Loucy (cell line): ENCODE data around the gene WWTR1.

Experiments used
- H2AFZ ChIP-seq: fragments of 200-600 bp; sonication (generic); 2 replicates; pipeline ENCODE4 v1.6.0; 2016; ENCODE audit warnings: antibody characterized with exemption, mild to moderate bottlenecking, low read length, moderate library complexity
- H3F3A ChIP-seq: fragments of 200-600 bp; 2 replicates; pipeline ENCODE4 v1.6.0; 2016; ENCODE audit warnings: antibody characterized with exemption, low read depth, mild to moderate bottlenecking
- H3K27me3 ChIP-seq: fragments of 200-600 bp; sonication (generic); 2 replicates; pipeline ENCODE4 v1.6.1; 2014; ENCODE audit warnings: low read length, mild to moderate bottlenecking; ENCODE audit not compliant: insufficient read depth, poor library complexity, severe bottlenecking
- H3K36me3 ChIP-seq: fragments of 200-600 bp; sonication (generic); 2 replicates; pipeline ENCODE4 v1.6.1; 2016; ENCODE audit warnings: low read length; ENCODE audit not compliant: insufficient read depth
- H3K4me1 ChIP-seq: fragments of 200-600 bp; sonication (generic); 2 replicates; pipeline ENCODE4 v1.5.1; 2014; ENCODE audit warnings: low read length, mild to moderate bottlenecking; ENCODE audit not compliant: insufficient read depth, poor library complexity, severe bottlenecking
- H3K4me2 ChIP-seq: fragments of 200-600 bp; sonication (generic); 2 replicates; pipeline ENCODE4 v1.6.0; 2014; ENCODE audit warnings: antibody characterized with exemption, low read length, low read depth, mild to moderate bottlenecking; ENCODE audit not compliant: poor library complexity, severe bottlenecking
- H3K4me3 ChIP-seq: fragments of 200-600 bp; sonication (generic); 2 replicates; pipeline ENCODE4 v1.5.1; 2014; ENCODE audit warnings: low read length, mild to moderate bottlenecking, mixed read lengths; ENCODE audit not compliant: poor library complexity, severe bottlenecking
- H3K79me2 ChIP-seq: fragments of 200-600 bp; sonication (generic); 2 replicates; pipeline ENCODE4 v1.6.1; 2014; ENCODE audit warnings: low read length; ENCODE audit not compliant: insufficient read depth
- H3K9ac ChIP-seq: fragments of 200-600 bp; sonication (generic); 2 replicates; pipeline ENCODE4 v1.6.0; 2014; ENCODE audit warnings: mild to moderate bottlenecking, low read depth, low read length, moderate library complexity; ENCODE audit not compliant: poor library complexity, severe bottlenecking
- H3K9me2 ChIP-seq: fragments of 200-600 bp; sonication (generic); replicated peaks from 2 replicates; pipeline ENCODE4 v1.6.1; 2016; ENCODE audit warnings: low read depth, low read length, mixed read lengths
- H3K9me3 ChIP-seq: fragments of 200-600 bp; sonication (generic); 2 replicates; pipeline ENCODE4 v1.6.1; 2014; ENCODE audit warnings: mild to moderate bottlenecking, antibody characterized with exemption, low read length, low read depth; ENCODE audit not compliant: insufficient read depth
- H4K20me1 ChIP-seq: fragments of 200-600 bp; sonication (generic); 2 replicates; pipeline ENCODE4 v1.6.0; 2014; ENCODE audit warnings: antibody characterized with exemption, low read length, mild to moderate bottlenecking; ENCODE audit not compliant: insufficient read depth, poor library complexity, severe bottlenecking
- EZH2phosphoT487 ChIP-seq: fragments of 200-600 bp; IDR thresholded peaks from 2 replicates; pipeline ENCODE4 v1.6.1; 2018; ENCODE audit warnings: antibody characterized with exemption, mild to moderate bottlenecking, moderate library complexity, borderline replicate concordance
- TF ChIP-seq, protein P1 (sequence below): fragments of 200-600 bp; sonication (generic); conservative IDR thresholded peaks from 2 replicates; pipeline ENCODE4 v1.5.1; 2014; ENCODE audit warnings: mild to moderate bottlenecking, antibody characterized with exemption, low read length

WWTR1 gene

DNA sequence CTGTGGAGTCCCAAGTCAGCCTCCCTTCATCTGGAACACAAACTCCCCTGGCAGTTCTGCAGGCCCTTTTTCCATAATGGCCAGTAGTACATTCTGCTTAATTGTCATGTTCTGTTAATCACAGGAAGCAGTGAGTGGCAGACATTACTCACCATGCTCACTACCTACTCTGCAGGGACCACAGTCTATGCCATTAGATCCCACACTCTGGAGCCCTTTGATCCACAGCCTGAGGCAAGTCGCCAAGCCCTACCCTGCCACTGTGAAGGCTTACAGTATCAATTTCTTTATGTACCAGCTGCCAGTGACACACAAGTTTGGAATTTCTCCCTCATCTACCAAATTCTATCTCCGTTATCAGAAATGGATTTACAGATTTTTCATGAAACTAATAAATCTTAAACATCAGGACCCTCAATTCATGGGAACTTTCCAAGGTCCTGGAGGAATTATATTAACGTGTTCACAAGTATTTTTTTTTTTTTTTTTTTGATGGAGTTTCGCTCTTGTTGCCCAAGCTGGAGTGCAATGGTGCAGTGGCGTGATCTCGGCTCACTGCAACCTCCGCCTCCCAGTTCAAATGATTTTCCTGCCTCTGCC, 20.6 kb upstream of the WWTR1 start:
- H3K27me3 ChIP-seq = no peaks in the 10 kb centered on the region
- no peak overlapping the region for H3K4me3 ChIP-seq
- TF ChIP-seq, protein P1, sequence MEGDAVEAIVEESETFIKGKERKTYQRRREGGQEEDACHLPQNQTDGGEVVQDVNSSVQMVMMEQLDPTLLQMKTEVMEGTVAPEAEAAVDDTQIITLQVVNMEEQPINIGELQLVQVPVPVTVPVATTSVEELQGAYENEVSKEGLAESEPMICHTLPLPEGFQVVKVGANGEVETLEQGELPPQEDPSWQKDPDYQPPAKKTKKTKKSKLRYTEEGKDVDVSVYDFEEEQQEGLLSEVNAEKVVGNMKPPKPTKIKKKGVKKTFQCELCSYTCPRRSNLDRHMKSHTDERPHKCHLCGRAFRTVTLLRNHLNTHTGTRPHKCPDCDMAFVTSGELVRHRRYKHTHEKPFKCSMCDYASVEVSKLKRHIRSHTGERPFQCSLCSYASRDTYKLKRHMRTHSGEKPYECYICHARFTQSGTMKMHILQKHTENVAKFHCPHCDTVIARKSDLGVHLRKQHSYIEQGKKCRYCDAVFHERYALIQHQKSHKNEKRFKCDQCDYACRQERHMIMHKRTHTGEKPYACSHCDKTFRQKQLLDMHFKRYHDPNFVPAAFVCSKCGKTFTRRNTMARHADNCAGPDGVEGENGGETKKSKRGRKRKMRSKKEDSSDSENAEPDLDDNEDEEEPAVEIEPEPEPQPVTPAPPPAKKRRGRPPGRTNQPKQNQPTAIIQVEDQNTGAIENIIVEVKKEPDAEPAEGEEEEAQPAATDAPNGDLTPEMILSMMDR = no peak
- TF ChIP-seq EZH2phosphoT487 = no peak
- no peaks in the 10 kb centered on the region for H3K36me3 ChIP-seq
- no peaks in the 10 kb centered on the region for H4K20me1 ChIP-seq
- peaks cover 8% of the 10 kb centered on the region for H3K4me1 ChIP-seq
- no peak overlapping the region for H3K4me2 ChIP-seq
- H2AFZ ChIP-seq = no peak overlapping the region
- no peaks in the 10 kb centered on the region for H3K79me2 ChIP-seq
- H3K9ac ChIP-seq = no peak overlapping the region
- no peaks in the 10 kb centered on the region for H3K9me2 ChIP-seq
- H3K9me3 ChIP-seq = no peaks in the 10 kb centered on the region
- no peaks in the 10 kb centered on the region for H3F3A ChIP-seq

GRCh38 chr3:149673393-149673792, 15.6 kb upstream of the WWTR1 start:
- Histone ChIP-seq H3K9me3 (no peaks in the 10 kb centered on the region), H3K79me2 (no peaks in the 10 kb centered on the region), H3K4me3 (no peak overlapping the region), H3K36me3 (no peaks in the 10 kb centered on the region), H3K4me1 (no peaks in the 10 kb centered on the region), H3K4me2 (no peak overlapping the region), H3K27me3 (no peaks in the 10 kb centered on the region), H3K9ac (no peak overlapping the region), H2AFZ (no peak overlapping the region), H4K20me1 (no peaks in the 10 kb centered on the region), H3K9me2 (no peaks in the 10 kb centered on the region), H3F3A (no peaks in the 10 kb centered on the region)
- TF ChIP-seq, protein P1 = no peak
- TF ChIP-seq EZH2phosphoT487 = no peak

- H3K9me2 ChIP-seq = no peaks in the 10 kb centered on the region
- H3K9ac ChIP-seq = no peak overlapping the region
- H2AFZ ChIP-seq = no peak overlapping the region
- H3K4me1 ChIP-seq = no peaks in the 10 kb centered on the region
- H3K9me3 ChIP-seq = no peaks in the 10 kb centered on the region
- H4K20me1 ChIP-seq = no peaks in the 10 kb centered on the region
- no peak overlapping the region for H3K4me3 ChIP-seq
- TF ChIP-seq, protein P1 = no peak
- TF ChIP-seq EZH2phosphoT487 = no peak
- no peaks in the 10 kb centered on the region for H3F3A ChIP-seq
- H3K79me2 ChIP-seq = no peaks in the 10 kb centered on the region
- H3K4me2 ChIP-seq = no peak overlapping the region
- H3K36me3 ChIP-seq = no peaks in the 10 kb centered on the region
- no peaks in the 10 kb centered on the region for H3K27me3 ChIP-seq
Observed at GRCh38 chr3:149670742-149671492, 13.1 kb upstream of the WWTR1 start.
